ENCODE measurements around the gene NUP58.

NUP58 gene

GRCh38 chr13:25301347-25302113 lies at the start of gene NUP58:
Gene NUP58, plus strand, starts transcription at chr13:25301625. Its CDS starts 149 bp downstream, at chr13:25301774.
- peak; percentile 94 for DNase-seq

GRCh38 chr13:25252225-25252624 lies 49.2 kb upstream of the NUP58 start:
- no peak for DNase-seq

GRCh38 chr13:25252752-25253151 lies 48.7 kb upstream of the NUP58 start:
- no peak for DNase-seq

GRCh38 chr13:25253702-25254101 lies 47.7 kb upstream of the NUP58 start:
- no peak for DNase-seq

- DNase-seq: no peak
These were observed 39.2 kb upstream of the NUP58 start for GRCh38 chr13:25262261-25262660.

GRCh38 chr13:25266706-25267105 lies 34.7 kb upstream of the NUP58 start:
- no peak for DNase-seq

- DNase-seq: no peak
These were observed 33.7 kb upstream of the NUP58 start for GRCh38 chr13:25267715-25268114.

- no peak for DNase-seq
These were observed 32.9 kb upstream of the NUP58 start for GRCh38 chr13:25268561-25268960.

- DNase-seq: no peak
These were observed 24.7 kb upstream of the NUP58 start for GRCh38 chr13:25276748-25277147.

GRCh38 chr13:25280396-25280795 lies 21.0 kb upstream of the NUP58 start:
- no peak for DNase-seq

GRCh38 chr13:25281193-25281934 lies 20.1 kb upstream of the NUP58 start:
- DNase-seq: no peak

- DNase-seq: no peak
These were observed 19.5 kb upstream of the NUP58 start for GRCh38 chr13:25281935-25282332.

GRCh38 chr13:25286308-25286968 lies 15.0 kb upstream of the NUP58 start:
- no peak for DNase-seq

GRCh38 chr13:25286969-25287961 lies 14.2 kb upstream of the NUP58 start, which contains the start of gene MTMR6:
Gene MTMR6, minus strand, starts transcription at chr13:25287488. Its CDS starts 241 bp downstream, at chr13:25287247.
- DNase-seq: peak; percentile 100

- DNase-seq: no peak
These were observed 12.5 kb upstream of the NUP58 start for GRCh38 chr13:25288966-25289365.

- DNase-seq: no peak
These were observed 9.7 kb upstream of the NUP58 start for GRCh38 chr13:25291691-25292090.

- DNase-seq: no peak
These were observed 9.1 kb upstream of the NUP58 start for GRCh38 chr13:25292301-25292700.

- DNase-seq: no peak
These were observed 6.2 kb upstream of the NUP58 start for GRCh38 chr13:25295228-25295627.

GRCh38 chr13:25295701-25296100 lies 5.7 kb upstream of the NUP58 start:
- DNase-seq: no peak

- DNase-seq: peak; percentile 72
These were observed 521 bp upstream of the NUP58 start for GRCh38 chr13:25300861-25301346.

- no peak for DNase-seq
These were observed 696 bp downstream of the NUP58 start for GRCh38 chr13:25302121-25302520.

Data from activated CD8-positive, alpha-beta memory T cell treated with anti-CD3 and anti-CD28 coated beads, Interleukin-2, amount 50 U/mL, for 48 hours (primary cell).